Neural cell (in vitro differentiated cells): ENCODE measurements around the gene FASTKD1. TPM values are rescaled to one million over a fixed set of nuclear protein-coding genes. Genes with fewer than 3 reads are reported as not detected.
A peak's percentile ranks its signal among the peaks of the same experiment; 100 is the strongest.

ENCODE experiments used
- H2AFZ ChIP-seq: fragments of 200-600, 300-800 bp; sonication (generic), shearing (Covaris generic); 2 replicates; pipeline ENCODE4 v1.6.0; 2014; ENCODE audit warnings: low read depth, mild to moderate bottlenecking, antibody characterized with exemption, low read length, moderate library complexity
- H3F3A ChIP-seq: fragments of 200-600 bp; shearing (Covaris generic); 2 replicates; pipeline ENCODE4 v1.6.1; 2016; ENCODE audit warnings: mild to moderate bottlenecking, moderate library complexity, mixed read lengths, antibody characterized with exemption, low read length; ENCODE audit not compliant: insufficient read depth, poor library complexity, severe bottlenecking
- H3K27ac ChIP-seq: fragments of 200-600, 300-800 bp; sonication (generic), shearing (Covaris generic); 2 replicates; pipeline ENCODE4 v1.5.1; 2014; ENCODE audit warnings: mild to moderate bottlenecking, low read length, moderate library complexity
- H3K27me3 ChIP-seq: fragments of 300-800, 200-600 bp; sonication (generic), shearing (Covaris generic); 2 replicates; pipeline ENCODE4 v1.6.0; 2014; ENCODE audit warnings: mild to moderate bottlenecking, low read depth, low read length, moderate library complexity; ENCODE audit not compliant: insufficient read depth
- H3K36me3 ChIP-seq: fragments of 300-800, 200-600 bp; sonication (generic), shearing (Covaris generic); 2 replicates; pipeline ENCODE4 v1.5.1; 2014; ENCODE audit warnings: mild to moderate bottlenecking, antibody characterized with exemption, low read length, moderate library complexity; ENCODE audit not compliant: insufficient read depth
- H3K4me2 ChIP-seq: fragments of 300-800, 200-600 bp; sonication (generic), shearing (Covaris generic); 2 replicates; pipeline ENCODE4 v1.6.0; 2014; ENCODE audit warnings: mild to moderate bottlenecking, low read length
- H3K4me3 ChIP-seq: fragments of 300-800, 200-600 bp; sonication (generic), shearing (Covaris generic); 2 replicates; pipeline ENCODE4 v1.5.1; 2014; ENCODE audit warnings: mild to moderate bottlenecking, low read length, moderate library complexity
- H3K79me2 ChIP-seq: fragments of 200-600 bp; shearing (Covaris generic); replicated peaks from 2 replicates; pipeline ENCODE4 v1.6.0; 2014; ENCODE audit warnings: mild to moderate bottlenecking, low read length, moderate library complexity; ENCODE audit not compliant: insufficient read depth
- H3K9ac ChIP-seq: fragments of 300-800, 200-600 bp; sonication (generic), shearing (Covaris generic); 2 replicates; pipeline ENCODE4 v1.6.1; 2016; ENCODE audit warnings: mild to moderate bottlenecking, low read length, mixed read lengths
- H3K9me2 ChIP-seq: fragments of 200-600 bp; shearing (Covaris generic); 2 replicates; pipeline ENCODE4 v1.6.1; 2016; ENCODE audit warnings: mild to moderate bottlenecking, low read length, mixed read lengths; ENCODE audit not compliant: insufficient read depth
- H3K9me3 ChIP-seq: fragments of 200-600, 300-800 bp; sonication (generic), shearing (Covaris generic); 2 replicates; pipeline ENCODE4 v1.6.1; 2016; ENCODE audit warnings: mild to moderate bottlenecking, mixed run types, low read length, moderate library complexity, mixed read lengths
- H4K20me1 ChIP-seq: fragments of 200-600 bp; shearing (Covaris generic); 2 replicates; pipeline ENCODE4 v1.6.1; 2016; ENCODE audit warnings: mild to moderate bottlenecking, mixed run types; ENCODE audit not compliant: insufficient read depth
- CTCF ChIP-seq: fragments of 450-650 bp; IDR thresholded peaks from 2 replicates; pipeline ENCODE4 v1.5.1; 2014; ENCODE audit warnings: antibody characterized with exemption, mild to moderate bottlenecking, moderate library complexity; ENCODE audit not compliant: poor library complexity, severe bottlenecking
- EP300 ChIP-seq: fragments of 450-650 bp; conservative IDR thresholded peaks from 2 replicates; pipeline ENCODE4 v1.6.1; 2014; ENCODE audit warnings: antibody characterized with exemption, mild to moderate bottlenecking, moderate library complexity; ENCODE audit not compliant: poor library complexity, severe bottlenecking
- EZH2 ChIP-seq: fragments of 200-600, 300-800 bp; shearing (Covaris generic), sonication (generic); IDR thresholded peaks from 2 replicates; pipeline ENCODE4 v1.6.1; 2014; ENCODE audit warnings: antibody characterized with exemption, low read length, borderline replicate concordance, mild to moderate bottlenecking; ENCODE audit not compliant: insufficient read depth, poor library complexity, severe bottlenecking
- MXI1 ChIP-seq: fragments of 450-650 bp; conservative IDR thresholded peaks from 2 replicates; pipeline ENCODE4 v1.6.1; 2014; ENCODE audit warnings: antibody characterized with exemption, mild to moderate bottlenecking; ENCODE audit not compliant: poor library complexity, severe bottlenecking
- POLR2AphosphoS5 ChIP-seq: IDR thresholded peaks from 2 replicates; pipeline ENCODE4 v1.6.1; 2012
- RAD21 ChIP-seq: fragments of 450-650 bp; conservative IDR thresholded peaks from 2 replicates; pipeline ENCODE4 v1.6.1; 2014; ENCODE audit warnings: antibody characterized with exemption, mild to moderate bottlenecking, moderate library complexity
- REST ChIP-seq: IDR thresholded peaks from 2 replicates; pipeline ENCODE4 v1.6.1; 2012; ENCODE audit warnings: borderline replicate concordance
- SMC3 ChIP-seq: fragments of 450-650 bp; conservative IDR thresholded peaks from 2 replicates; pipeline ENCODE4 v1.6.1; 2014; ENCODE audit warnings: antibody characterized with exemption, mild to moderate bottlenecking, moderate library complexity; ENCODE audit not compliant: poor library complexity
- TAF1 ChIP-seq: IDR thresholded peaks from 2 replicates; pipeline ENCODE4 v1.6.1; 2012; ENCODE audit warnings: low read depth
- polyA plus RNA-seq: library from polyadenylated mRNA; depleted of rRNA; stranded (reverse); fragments of >200 nt; gene quantifications from 2 replicates; pipeline ENCODE4 v1.2.3, GENCODE V29; 2014

FASTKD1 gene
- polyA plus RNA-seq, 1 donor from 2014 or later, result 50.3 TPM

GRCh38 chr2:169523681-169524080, 50.0 kb downstream of the FASTKD1 start:
- Histone ChIP-seq H3K9me2 (no peaks in the 10 kb centered on the region), H3K79me2 (no peaks in the 10 kb centered on the region), H3K4me3 (no peak overlapping the region), H3K27ac (peak overlapping the region; percentile 6), H3K9me3 (no peaks in the 10 kb centered on the region), H4K20me1 (no peaks in the 10 kb centered on the region), H3K36me3 (peaks cover 1% of the 10 kb centered on the region), H3F3A (no peaks in the 10 kb centered on the region), H3K4me2 (no peak overlapping the region), H3K27me3 (no peaks in the 10 kb centered on the region), H3K9ac (no peak overlapping the region), H2AFZ (no peak overlapping the region)
- no peak for TF ChIP-seq TAF1
- no peak for TF ChIP-seq RAD21
- no peak for TF ChIP-seq POLR2AphosphoS5
- TF ChIP-seq SMC3, result no peak
- TF ChIP-seq REST, result no peak
- TF ChIP-seq CTCF, result no peak
- TF ChIP-seq MXI1, result no peak
- TF ChIP-seq EZH2, result no peak
- TF ChIP-seq EP300, result no peak

- no peak overlapping the region for H2AFZ ChIP-seq
- TF ChIP-seq POLR2AphosphoS5 (no peak), TAF1 (no peak), EZH2 (no peak), EP300 (no peak), CTCF (no peak), RAD21 (no peak)
- H3K9me2 ChIP-seq, result no peaks in the 10 kb centered on the region
- H4K20me1 ChIP-seq, result no peaks in the 10 kb centered on the region
- H3K36me3 ChIP-seq, result no peaks in the 10 kb centered on the region
- H3K27me3 ChIP-seq, result no peaks in the 10 kb centered on the region
- no peaks in the 10 kb centered on the region for H3F3A ChIP-seq
- no peak overlapping the region for H3K9ac ChIP-seq
- H3K9me3 ChIP-seq, result no peaks in the 10 kb centered on the region
- H3K4me2 ChIP-seq, result no peak overlapping the region
- no peak overlapping the region for H3K4me3 ChIP-seq
- no peak overlapping the region for H3K27ac ChIP-seq
- H3K79me2 ChIP-seq, result no peaks in the 10 kb centered on the region
These were observed 52.8 kb downstream of the FASTKD1 start for GRCh38 chr2:169520896-169521295.
